Activated CD4-positive, alpha-beta T cell treated with anti-CD3 and anti-CD28 coated beads, Interleukin-2, amount 50 U/mL, for 48 hours (primary cell): ENCODE measurements around the gene SCN1B.

Experiments used
- DNase-seq, 2 experiments: peaks; one replicate each; pipeline ENCODE4 v3.0.0-alpha.2; 2020

Gene SCN1B

DNA sequence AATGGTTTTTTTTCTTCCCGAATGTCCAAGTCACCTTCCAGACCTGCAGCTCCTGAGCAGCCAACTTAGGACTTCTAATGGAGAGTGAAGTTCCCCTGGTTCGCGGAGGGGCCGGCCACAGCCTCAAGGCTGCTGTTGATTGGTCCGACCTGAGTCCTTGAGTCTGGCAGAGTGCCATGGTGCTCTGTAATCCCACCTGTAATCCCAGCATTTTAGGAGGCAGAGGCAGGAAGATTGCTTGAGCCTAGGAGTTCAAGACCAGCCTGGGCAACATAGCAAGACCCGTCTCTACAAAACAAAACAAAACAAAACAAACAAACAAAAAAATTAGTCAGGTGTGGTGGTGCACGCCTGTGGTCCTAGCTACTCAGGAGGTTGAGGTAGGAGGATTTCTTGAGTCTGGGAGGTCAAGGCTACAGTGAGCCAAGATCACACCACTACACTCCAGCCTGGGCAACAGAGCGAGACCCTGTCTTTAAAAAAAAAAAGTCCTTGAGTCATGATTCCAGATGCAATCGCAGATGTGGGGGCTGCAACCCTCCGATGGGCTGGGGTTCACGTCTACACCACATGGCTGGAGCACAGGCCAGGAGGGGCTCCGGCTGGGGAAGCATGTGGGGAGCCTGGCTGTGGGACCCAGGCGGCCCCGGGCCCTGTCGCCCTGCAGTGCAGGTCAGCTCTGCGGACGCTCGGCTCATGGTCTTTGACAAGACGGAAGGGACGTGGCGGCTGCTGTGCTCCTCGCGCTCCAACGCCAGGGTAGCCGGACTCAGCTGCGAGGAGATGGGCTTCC, 28.9 kb downstream of the SCN1B start:
- DNase-seq, result no peak

DNA sequence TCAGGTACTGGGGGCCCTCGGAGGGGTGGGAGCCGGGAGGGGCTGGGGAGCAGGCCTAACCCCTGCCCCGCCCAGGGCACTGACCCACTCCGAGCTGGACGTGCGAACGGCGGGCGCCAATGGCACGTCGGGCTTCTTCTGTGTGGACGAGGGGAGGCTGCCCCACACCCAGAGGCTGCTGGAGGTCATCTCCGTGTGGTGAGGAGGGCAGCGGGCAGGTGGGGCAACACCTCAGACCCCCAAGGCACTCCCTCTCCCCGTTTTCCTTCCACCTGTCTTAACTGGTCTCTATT, 29.5 kb downstream of the SCN1B start:
- no peak for DNase-seq

DNA sequence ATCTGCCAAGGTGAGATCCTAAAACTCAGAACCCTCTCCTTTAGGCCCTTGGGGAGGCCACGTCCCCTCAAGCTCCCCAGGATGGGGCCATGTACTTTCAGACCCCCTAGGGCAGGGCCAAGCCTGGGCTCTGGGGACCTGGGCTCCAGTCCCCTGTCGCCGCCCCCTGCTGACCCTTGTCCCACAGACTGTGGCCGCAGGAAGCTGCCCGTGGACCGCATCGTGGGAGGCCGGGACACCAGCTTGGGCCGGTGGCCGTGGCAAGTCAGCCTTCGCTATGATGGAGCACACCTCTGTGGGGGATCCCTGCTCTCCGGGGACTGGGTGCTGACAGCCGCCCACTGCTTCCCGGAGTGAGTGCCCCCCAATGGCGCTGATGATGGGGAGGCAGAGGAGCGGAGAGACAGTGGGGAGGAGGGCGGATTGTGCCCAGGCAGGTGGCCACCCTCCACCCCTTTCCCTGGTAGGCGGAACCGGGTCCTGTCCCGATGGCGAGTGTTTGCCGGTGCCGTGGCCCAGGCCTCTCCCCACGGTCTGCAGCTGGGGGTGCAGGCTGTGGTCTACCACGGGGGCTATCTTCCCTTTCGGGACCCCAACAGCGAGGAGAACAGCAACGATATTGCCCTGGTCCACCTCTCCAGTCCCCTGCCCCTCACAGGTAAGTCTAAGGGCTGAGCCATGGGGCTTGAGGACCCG, 30.0 kb downstream of the SCN1B start:
- no peak for DNase-seq

DNA sequence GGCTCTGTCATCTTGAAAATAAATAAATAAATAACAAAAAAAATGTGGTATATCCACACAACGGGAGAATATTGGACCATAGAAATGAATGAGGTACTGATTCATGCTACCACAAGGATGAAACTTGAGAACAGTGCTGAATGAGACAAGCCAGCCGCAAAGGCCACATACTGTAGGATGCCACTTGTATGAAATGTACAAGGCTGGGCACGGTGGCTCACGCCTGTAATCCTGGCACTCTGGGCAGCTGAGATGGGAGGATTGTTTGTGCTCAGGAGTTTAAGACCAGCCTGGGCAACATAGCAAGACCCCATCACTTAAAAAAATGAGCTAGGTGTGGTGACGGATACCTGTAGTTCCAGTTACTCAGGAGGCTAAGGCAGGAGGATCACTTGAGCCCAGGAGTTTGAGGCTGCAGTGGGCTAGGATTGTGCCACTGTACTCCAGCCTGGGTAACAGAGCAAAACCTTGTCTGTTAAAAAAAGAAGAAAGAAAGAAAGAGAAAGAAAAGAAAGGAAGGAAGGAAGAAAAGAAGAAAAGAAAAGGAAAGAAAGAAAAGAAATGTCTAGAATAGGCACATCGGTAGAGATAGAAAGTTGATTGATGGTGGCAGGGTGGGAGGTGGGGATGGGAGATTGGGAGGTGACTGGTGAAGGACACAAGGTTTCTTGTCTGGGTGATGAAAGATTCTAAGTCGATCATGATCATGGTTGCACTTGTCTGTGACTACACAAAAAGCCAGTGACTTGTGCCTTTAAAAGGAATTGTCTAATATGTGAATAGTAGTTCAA, 31.5 kb downstream of the SCN1B start:
- DNase-seq, result no peak

DNA sequence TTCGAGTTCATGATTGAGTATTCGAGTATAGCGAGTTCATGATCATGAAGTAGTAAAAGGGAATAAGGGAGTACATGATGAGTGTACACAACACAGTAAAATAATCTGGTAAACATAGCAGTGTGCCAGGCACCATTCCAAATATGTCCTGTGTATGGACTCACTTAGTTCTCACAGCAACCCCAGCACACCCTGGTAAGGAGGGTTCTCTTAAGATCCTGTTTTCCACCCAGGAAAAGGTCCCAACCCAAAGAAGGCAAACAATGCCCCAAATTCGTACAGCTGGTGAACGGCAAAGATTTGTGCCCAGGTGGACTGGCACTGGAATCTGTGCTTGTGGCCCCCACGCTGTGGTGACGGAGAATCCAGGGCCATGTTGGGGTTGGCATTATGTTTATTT, 32.7 kb downstream of the SCN1B start:
- DNase-seq, result no peak

DNA sequence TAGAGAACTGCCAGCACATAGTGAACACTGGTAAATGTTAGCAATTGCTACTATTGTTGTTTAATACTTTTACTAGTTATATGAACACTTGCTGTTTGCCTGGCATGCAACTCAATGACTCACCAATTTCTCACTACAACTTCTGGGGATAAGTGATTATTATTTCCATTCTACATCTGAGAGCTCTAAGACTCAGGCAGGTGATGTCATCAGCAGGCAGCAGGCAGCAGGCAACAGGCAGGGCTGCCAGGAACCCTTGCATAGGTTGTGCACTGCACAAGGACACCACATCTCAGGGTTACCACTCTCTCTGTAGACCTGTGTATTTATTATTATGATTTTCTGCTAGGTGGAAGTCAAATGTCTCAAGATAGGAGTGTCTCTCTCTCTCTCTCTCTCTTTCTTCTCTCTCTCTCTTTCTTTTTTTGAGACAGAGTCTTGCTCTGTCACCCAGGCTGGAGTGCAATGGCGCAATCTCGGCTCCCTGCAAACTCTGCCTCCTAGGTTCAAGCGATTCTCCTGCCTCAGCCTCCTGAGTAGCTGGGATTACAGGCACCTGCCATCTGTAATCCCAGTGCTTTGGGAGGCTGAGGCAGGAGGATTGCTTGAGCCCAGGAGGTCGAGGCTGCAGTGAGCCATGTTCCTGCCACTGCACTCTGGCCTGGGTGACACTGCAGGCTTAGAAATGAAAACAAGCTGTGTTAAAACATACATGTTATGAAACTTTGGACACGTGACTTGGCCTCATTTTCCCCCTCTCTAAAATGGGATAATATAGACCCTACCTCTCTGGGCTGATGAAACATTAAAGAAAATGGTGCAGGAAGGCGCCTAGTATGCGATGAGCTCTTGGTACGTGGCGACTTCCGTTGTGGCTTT, 33.9 kb downstream of the SCN1B start:
- DNase-seq, result peak; percentile 17 to 32

DNA sequence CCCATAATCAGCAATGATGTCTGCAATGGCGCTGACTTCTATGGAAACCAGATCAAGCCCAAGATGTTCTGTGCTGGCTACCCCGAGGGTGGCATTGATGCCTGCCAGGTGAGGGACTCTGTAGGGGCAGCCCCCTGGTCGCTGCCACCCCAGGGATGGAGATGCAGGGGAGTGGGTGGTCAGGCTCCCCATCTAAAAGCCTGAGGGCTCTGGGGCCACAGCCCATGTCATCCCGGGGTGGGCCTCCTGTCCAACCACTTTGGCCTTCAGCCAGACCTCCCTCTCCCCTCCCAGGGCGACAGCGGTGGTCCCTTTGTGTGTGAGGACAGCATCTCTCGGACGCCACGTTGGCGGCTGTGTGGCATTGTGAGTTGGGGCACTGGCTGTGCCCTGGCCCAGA, 35.3 kb downstream of the SCN1B start:
- no peak for DNase-seq

DNA sequence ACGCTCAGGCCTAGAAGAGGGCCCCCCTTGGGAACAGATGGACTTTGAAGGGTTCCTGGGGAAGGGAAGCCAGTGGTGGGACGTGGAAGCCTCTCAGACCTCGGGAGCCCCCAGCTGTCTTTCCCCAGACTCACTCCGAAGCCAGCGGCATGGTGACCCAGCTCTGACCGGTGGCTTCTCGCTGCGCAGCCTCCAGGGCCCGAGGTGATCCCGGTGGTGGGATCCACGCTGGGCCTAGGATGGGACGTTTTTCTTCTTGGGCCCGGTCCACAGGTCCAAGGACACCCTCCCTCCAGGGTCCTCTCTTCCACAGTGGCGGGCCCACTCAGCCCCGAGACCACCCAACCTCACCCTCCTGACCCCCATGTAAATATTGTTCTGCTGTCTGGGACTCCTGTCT, 35.9 kb downstream of the SCN1B start:
- no peak for DNase-seq

DNA sequence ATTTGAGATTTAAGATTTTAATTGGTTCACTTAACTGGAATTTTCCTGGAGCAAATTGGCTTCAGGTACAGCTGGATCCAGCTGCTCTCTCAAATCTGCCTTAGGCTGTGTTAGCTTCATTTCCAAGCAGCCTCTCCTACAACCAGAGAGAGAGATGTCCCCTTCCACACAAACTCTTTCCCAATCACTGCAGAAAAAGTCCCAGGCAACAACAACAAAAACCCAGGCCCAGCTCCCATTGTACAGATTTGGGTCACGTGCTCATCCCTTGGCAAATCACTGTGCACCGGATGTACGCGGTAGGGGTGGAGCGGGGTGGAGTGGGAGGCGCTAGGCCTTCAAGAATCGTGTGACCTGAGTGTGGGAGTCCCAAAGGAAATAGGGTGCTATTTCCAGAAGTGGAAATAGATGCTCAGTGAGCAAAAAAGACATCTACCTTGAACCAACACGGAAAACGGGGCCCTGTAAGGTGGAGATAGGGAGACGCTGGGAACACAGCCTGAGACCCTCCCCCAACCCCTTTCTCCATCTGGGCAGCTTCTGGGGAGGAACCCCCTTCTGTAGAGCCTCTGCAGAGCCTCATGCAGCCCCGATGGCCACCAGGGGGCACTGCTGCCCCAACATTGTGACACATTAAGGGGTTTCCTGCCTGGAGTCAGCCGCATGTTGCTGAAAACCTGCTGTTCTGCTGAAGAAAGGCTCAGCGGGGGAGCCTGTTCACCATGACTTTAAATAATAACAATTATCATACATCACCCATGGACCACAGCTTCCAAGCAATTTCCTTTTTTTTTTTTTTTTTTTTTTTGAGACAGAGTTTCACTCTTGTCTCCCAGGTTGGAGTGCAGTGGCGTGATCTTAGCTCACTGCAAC, 36.7 kb downstream of the SCN1B start:
- DNase-seq, result peak; percentile 96

DNA sequence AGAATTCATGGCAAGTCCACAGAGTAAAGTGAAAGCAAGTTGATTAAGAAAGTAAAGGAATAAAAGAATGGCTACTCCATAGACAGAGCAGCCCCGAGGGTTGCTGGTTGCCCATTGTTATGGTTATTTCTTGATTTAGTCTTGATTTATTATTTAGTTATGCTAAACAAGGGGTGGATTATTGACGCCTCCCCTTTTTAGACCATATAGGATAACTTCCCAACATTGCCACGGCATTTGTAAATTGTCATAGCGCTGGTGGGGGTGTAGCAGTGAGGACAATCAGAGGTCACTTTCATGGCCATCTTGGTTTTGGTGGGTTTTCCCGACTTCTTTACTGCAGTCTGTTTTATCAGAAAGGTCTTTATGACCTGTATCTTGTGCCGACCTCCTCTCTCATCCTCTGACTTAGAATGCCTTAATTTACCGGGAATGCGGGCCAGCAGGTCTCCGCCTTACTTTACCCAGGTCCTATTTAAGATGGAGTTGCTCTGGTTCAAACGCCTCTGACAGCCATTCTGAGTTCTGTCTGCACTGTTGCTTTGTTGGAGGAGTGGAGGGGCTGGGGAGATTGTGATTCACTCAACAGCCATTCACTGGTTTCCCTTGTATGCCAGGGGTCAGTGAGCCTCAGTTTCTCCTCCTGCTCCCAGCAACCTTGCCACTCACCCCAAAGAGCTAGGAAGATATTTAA, 38.8 kb downstream of the SCN1B start:
- no peak for DNase-seq

DNA sequence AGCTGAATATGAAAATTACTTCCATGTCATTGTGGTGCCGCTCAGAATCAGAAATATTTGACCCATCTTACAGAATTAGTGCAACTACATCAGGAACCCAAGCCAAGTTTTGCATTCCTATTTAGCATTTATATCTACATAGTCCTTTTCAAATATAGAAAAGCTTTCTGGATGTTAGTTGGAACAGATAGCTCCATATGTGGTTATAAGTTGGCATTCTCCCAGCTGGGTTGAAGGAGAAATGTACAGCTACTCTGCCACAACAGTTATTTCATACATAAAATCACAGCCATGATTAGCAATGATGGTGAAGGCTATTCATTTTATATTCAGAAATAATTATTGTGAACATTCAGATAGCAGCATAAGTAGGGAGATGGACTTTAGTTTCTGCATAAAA, 39.4 kb downstream of the SCN1B start:
- no peak for DNase-seq

DNA sequence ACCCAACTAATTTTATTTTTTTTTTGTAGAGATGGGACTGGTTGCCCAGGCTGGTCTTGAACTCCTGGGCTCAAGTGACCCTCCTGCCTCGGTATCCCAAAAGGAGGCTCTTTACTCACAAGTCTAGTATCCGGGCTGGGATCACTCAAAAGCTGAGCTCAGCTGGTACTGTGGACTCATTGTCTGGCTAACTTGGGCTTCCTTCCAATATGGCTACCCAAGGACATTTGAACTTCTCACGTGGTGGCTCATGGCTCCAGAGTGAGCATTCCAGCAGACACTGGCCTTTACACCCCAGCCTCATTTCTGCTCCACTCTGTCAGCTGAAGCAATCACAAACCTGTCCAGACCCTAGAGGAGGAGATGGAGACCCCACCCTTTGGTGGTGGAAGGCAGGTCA, 40.2 kb downstream of the SCN1B start:
- no peak for DNase-seq

DNA sequence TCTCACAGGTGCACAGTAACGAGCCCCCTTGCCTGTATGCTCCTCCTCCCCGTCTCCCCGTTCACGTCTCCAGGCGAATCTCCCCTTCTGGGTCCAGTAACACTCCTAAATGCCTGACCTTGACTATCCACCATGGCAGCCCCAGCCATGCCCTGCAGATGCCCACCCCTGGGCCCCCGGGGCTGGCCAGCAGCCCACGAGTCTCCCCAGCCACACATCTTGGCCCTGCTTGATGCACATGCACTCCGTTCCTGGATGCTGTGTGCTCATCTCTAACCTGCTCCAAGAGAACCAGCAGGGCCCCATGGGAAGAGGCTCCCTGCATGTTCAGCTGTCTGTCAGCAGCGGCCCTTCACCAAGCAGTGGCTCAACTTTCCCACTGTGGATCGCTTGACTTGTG, 43.2 kb downstream of the SCN1B start:
- DNase-seq, result no peak

DNA sequence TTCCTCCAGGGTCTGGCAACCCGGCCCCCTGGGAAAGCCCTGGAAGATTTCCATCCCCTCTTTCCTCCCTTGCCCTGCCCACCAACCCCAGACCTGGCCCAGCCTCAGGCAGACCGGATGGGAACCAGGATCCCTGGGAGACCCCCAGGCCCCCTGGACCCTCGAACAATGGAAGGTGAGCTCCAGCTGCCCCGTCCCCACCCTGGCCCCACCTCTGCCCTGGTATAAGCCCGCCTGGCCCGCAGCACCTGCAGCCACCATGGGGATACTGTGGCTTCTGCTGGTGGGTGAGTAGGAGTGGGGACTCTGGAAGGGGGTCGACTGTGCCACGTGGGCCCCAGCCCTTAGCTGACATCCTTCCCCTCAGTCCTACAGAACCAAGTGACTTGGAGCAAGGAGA, 43.7 kb downstream of the SCN1B start:
- DNase-seq, result no peak

DNA sequence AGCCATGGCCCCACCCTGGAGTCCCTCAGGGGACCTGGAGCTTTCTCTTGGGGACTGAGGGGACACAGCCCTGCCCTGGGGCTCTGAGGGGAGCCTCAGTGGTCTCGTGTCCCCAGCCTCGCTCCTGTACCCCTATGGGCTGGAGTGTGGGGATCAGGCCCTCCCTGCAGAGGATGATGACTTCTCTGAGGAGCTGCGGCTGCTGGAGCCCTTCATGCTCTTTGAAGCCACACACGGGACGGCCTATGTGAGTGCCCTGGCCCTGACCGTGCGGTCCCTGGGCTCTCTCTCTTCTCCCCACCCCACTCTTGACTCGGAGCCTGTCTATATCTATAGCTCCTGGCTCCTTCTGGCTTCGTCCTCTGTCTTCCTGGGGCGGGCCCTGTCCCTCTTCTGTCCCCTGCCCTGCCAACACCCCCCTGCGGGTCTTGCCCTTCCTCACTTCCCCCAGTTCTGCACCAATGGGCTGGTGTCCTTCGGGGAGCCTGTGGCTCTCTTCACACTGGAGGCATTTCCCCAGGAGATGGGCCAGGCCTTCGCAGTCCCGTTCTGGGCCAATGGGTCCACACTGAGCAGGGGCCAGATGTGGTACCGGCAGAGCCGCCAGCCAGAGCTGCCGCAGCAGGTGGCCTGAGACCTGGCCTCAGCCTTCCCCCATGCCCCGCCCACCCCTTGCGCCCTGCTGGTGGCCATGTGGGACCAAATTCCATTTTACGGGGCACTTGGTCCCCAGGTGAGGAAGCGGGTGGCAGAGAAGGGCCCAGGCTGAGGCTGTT, 44.3 kb downstream of the SCN1B start:
- no peak for DNase-seq

DNA sequence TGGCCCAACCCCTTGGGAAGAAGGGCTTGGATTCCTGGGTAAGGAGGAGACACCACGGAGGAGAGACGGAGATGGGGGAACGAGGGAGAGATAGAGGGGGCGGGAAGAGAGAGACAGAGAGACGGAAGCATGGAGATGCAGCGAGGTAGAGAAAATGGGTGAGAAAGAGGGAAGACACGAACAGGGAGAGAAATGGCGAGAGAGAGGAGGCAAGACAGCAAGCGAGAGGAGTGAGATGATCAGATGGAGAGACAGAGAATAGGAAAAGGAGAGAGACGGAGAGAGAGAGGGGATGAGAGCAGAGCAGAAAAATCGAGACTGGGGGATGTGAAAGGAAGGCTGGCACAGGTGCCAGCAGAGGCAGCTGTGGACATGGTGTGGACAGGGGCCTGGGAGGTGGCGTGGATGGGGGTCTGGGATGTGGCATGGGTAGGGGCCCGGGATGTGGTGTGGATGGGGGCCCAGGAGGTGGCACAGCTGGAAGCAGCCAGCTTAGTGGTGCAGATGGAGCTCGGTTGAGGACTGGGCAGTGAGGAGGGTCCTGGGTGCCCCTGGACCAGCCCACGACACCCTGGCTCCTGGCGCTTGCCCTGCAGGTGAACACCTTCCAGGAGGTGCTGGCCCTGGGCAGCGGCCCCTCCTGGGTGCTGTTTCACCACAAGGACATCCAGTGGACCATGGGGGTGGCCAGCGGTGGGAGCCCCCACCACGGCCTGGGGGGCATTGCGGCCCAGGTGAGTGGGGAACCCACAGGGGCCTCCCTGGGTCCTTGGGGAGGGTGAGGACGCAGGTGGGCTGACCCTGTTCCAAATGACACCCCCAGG, 45.1 kb downstream of the SCN1B start:
- no peak for DNase-seq

DNA sequence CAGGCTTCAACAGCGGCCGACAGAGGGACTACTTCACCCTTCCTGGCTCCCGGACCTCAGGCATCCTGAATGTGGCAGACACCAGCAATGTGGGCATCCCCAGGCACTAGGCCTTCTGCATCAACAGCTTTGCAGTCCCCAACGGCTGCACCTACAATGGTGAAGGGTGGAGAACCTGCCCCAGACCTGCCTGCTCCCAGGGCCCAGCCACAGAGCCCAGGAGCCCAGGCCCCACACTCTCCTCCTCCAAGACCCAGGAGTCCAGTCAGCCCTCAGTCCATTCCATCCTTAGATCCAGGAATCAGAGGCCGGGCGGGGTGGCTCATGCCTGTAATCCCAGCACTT, 45.7 kb downstream of the SCN1B start:
- DNase-seq, result no peak

DNA sequence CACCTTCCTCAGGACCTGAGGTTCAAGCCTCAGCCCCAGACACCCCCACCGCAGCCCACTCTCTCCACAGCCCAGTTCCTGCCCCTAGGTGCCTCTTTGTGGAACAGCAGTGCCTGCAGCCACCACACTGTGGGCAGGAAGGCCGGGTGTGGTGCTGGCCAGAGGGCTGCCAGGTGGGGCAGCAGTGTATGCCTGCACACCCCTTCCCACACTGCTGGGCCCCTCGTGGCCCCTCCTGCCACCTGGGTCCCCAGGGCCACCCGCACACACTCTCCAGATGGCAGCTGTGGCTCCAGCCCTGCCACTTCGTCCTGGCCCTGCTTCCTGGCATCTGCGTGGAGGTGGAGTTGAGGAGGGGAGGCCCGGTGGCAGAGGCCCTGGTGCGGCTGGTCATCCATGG, 46.4 kb downstream of the SCN1B start:
- no peak for DNase-seq

DNA sequence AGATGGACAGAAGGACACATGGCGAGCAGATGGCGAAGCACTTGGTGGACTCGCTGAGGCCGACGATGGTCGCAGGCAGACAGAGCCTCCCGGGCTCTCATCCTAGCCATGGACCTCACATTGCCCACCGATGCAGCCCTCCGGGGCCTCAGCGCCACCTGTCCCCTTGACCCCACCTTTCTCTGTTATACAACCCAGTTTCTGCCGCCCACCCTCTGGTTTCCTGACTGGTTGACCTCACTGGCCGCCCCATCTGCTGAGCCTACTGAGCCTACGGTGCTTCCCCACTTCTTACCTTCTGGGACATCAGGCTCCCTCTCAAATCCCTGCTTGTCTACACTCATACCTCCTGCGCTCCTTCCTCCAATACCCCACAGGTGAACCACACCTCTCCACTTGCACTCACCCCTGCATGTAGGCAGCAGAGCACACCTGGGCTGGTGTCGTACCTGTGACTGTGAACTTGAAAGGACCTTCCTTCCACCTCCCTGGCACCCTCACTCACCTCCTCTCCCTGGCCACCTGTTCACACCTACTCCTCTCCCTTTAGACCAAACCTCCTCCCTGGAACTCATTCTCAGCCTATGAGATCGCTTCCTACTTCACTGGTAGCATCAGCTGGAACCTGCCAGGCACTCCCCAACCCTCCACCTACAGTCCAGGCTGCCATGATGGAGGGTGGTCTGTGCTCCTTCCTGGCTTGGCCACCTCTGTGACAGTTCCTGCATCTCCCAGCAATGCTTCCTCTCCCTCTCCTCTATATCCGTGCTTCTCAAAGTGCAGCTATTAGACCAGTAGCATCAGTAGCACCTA, 47.3 kb downstream of the SCN1B start:
- no peak for DNase-seq
